Activated CD8-positive, alpha-beta memory T cell treated with anti-CD3 and anti-CD28 coated beads, Interleukin-2, amount 50 U/mL, for 48 hours (primary cell): ENCODE results near the gene MYCBPAP.
"Not testable (repeated sequence)": the region's sequence is repeated elsewhere in the genome, so short reads cannot be mapped to it uniquely, and the experiment has no call there.

Source experiments
- DNase-seq: peaks from one replicate; pipeline ENCODE4 v3.0.0-alpha.2; 2020

The MYCBPAP gene

GRCh38 chr17:50472286-50472685 is 36.0 kb upstream of the MYCBPAP start:
- no peak for DNase-seq

GRCh38 chr17:50472761-50473161 is 35.5 kb upstream of the MYCBPAP start:
- DNase-seq, result not testable (repeated sequence)

- no peak for DNase-seq
Observed at GRCh38 chr17:50473901-50474300, 34.3 kb upstream of the MYCBPAP start.

- DNase-seq, result no peak
Observed at GRCh38 chr17:50474523-50474922, 33.7 kb upstream of the MYCBPAP start.

- no peak for DNase-seq
Observed at GRCh38 chr17:50475362-50475761, 32.9 kb upstream of the MYCBPAP start.

- DNase-seq, result not testable (repeated sequence)
Observed at GRCh38 chr17:50475775-50476544, 32.3 kb upstream of the MYCBPAP start.

GRCh38 chr17:50476545-50477315 is 31.5 kb upstream of the MYCBPAP start:
- DNase-seq, result no peak

- DNase-seq, result no peak
Observed at GRCh38 chr17:50477976-50478375, 30.3 kb upstream of the MYCBPAP start.

GRCh38 chr17:50478391-50479381 is 29.6 kb upstream of the MYCBPAP start, which contains the start of gene RSAD1:
RSAD1 (plus strand) TSS chr17:50478860; CDS start chr17:50478885, 25 bp downstream.
- DNase-seq, result peak; percentile 91

GRCh38 chr17:50479522-50480141 is 28.6 kb upstream of the MYCBPAP start:
- DNase-seq, result peak; percentile 78

GRCh38 chr17:50480142-50480764 is 28.0 kb upstream of the MYCBPAP start:
- no peak for DNase-seq

- DNase-seq, result no peak
Observed at GRCh38 chr17:50480854-50481490, 27.3 kb upstream of the MYCBPAP start.

- no peak for DNase-seq
Observed at GRCh38 chr17:50481648-50482047, 26.6 kb upstream of the MYCBPAP start.

- DNase-seq, result no peak
Observed at GRCh38 chr17:50482110-50482509, 26.1 kb upstream of the MYCBPAP start.

- peak; percentile 92 for DNase-seq
Observed at GRCh38 chr17:50482516-50482915, 25.7 kb upstream of the MYCBPAP start.

- DNase-seq, result no peak
Observed at GRCh38 chr17:50483266-50483665, 25.0 kb upstream of the MYCBPAP start.

GRCh38 chr17:50484386-50485155 is 23.7 kb upstream of the MYCBPAP start:
- no peak for DNase-seq

GRCh38 chr17:50487213-50488096 is 20.8 kb upstream of the MYCBPAP start:
- DNase-seq, result no peak

GRCh38 chr17:50488880-50489279 is 19.4 kb upstream of the MYCBPAP start:
- DNase-seq, result no peak
